ENCODE data around the gene SCN7A. TPM values are rescaled to one million over a fixed set of nuclear protein-coding genes. Genes with fewer than 3 reads are reported as not detected.

SCN7A gene
- total and polyA plus RNA-seq, 4 donors, result 0.05 to 7.9 (median 1.1) TPM

DNA sequence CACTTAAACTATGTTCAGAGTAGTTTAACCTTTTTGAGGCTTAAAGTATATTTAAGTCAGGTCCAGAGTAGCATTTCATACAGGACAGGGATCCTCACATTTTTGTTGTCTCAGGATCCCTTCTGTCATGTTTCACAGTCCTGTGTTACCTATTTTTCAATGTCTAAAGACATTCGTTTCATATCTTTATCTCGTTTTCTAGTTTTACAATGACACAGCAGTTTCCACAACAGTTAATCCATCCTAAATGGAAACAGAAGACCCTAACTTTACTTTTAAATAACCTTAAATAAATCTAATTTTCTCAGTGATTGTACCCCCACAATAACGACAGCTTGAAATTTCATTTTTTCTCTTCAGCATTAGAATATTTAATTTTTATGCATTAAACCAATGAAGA lies 101.0 kb downstream of the SCN7A start:
- no peaks in the 10 kb centered on the region for H3K9me3 ChIP-seq (ENCODE audit: control insufficient read depth in 4 of 4, low read length in 3 of 4)
- H3K4me3 ChIP-seq (ENCODE audit: low read depth in 1 of 3, low read length in 3 of 3), result no peak overlapping the region
- no peak overlapping the region for H3K9ac ChIP-seq (ENCODE audit: low read depth in 1 of 2, low read length in 2 of 2)
- WGBS, result 79% methylated on average over 3 of the region's 3 CpGs
- TF ChIP-seq FOXA2 (IDR thresholded peaks at IDR 0.05) (no peak), GABPA (IDR thresholded peaks at IDR 0.05 in 1 of 2, conservative IDR thresholded peaks at IDR 0.05 in 1 of 2) (no peak), JUND (IDR thresholded peaks at IDR 0.05) (no peak), RXRA (IDR thresholded peaks at IDR 0.05) (no peak), RAD21 (IDR thresholded peaks at IDR 0.05) (no peak), FOXA1 (IDR thresholded peaks at IDR 0.05) (no peak), SP1 (IDR thresholded peaks at IDR 0.05) (no peak), TAF1 (conservative IDR thresholded peaks at IDR 0.05) (no peak), NR2F2 (IDR thresholded peaks at IDR 0.05) (no peak), EGR1 (IDR thresholded peaks at IDR 0.05; ENCODE audit: low read depth in 2 of 2) (no peak), HNF4A (conservative IDR thresholded peaks at IDR 0.05) (no peak), YY1 (IDR thresholded peaks at IDR 0.05) (no peak), HNF4G (IDR thresholded peaks at IDR 0.05) (no peak)
- TF ChIP-seq, protein P1, sequence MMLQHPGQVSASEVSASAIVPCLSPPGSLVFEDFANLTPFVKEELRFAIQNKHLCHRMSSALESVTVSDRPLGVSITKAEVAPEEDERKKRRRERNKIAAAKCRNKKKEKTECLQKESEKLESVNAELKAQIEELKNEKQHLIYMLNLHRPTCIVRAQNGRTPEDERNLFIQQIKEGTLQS (IDR thresholded peaks at IDR 0.05), result no peak
- TF ChIP-seq, protein P2, sequence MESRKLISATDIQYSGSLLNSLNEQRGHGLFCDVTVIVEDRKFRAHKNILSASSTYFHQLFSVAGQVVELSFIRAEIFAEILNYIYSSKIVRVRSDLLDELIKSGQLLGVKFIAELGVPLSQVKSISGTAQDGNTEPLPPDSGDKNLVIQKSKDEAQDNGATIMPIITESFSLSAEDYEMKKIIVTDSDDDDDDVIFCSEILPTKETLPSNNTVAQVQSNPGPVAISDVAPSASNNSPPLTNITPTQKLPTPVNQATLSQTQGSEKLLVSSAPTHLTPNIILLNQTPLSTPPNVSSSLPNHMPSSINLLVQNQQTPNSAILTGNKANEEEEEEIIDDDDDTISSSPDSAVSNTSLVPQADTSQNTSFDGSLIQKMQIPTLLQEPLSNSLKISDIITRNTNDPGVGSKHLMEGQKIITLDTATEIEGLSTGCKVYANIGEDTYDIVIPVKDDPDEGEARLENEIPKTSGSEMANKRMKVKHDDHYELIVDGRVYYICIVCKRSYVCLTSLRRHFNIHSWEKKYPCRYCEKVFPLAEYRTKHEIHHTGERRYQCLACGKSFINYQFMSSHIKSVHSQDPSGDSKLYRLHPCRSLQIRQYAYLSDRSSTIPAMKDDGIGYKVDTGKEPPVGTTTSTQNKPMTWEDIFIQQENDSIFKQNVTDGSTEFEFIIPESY (IDR thresholded peaks at IDR 0.05), result no peak
- TF ChIP-seq, protein P3, sequence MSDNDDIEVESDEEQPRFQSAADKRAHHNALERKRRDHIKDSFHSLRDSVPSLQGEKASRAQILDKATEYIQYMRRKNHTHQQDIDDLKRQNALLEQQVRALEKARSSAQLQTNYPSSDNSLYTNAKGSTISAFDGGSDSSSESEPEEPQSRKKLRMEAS (IDR thresholded peaks at IDR 0.05), result no peak
- TF ChIP-seq, protein P4, sequence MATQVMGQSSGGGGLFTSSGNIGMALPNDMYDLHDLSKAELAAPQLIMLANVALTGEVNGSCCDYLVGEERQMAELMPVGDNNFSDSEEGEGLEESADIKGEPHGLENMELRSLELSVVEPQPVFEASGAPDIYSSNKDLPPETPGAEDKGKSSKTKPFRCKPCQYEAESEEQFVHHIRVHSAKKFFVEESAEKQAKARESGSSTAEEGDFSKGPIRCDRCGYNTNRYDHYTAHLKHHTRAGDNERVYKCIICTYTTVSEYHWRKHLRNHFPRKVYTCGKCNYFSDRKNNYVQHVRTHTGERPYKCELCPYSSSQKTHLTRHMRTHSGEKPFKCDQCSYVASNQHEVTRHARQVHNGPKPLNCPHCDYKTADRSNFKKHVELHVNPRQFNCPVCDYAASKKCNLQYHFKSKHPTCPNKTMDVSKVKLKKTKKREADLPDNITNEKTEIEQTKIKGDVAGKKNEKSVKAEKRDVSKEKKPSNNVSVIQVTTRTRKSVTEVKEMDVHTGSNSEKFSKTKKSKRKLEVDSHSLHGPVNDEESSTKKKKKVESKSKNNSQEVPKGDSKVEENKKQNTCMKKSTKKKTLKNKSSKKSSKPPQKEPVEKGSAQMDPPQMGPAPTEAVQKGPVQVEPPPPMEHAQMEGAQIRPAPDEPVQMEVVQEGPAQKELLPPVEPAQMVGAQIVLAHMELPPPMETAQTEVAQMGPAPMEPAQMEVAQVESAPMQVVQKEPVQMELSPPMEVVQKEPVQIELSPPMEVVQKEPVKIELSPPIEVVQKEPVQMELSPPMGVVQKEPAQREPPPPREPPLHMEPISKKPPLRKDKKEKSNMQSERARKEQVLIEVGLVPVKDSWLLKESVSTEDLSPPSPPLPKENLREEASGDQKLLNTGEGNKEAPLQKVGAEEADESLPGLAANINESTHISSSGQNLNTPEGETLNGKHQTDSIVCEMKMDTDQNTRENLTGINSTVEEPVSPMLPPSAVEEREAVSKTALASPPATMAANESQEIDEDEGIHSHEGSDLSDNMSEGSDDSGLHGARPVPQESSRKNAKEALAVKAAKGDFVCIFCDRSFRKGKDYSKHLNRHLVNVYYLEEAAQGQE (IDR thresholded peaks at IDR 0.05), result no peak
- H3K36me3 ChIP-seq (ENCODE audit: control insufficient read depth in 4 of 4, insufficient read depth in 3 of 4, low read depth in 1 of 4, low read length in 3 of 4), result no peaks in the 10 kb centered on the region
- H3K27me3 ChIP-seq (ENCODE audit: control insufficient read depth in 4 of 4, insufficient read depth in 4 of 4, low read length in 3 of 4), result no peaks in the 10 kb centered on the region
- no peak for DNase-seq (ENCODE audit: low spot score)
- no peaks in the 10 kb centered on the region for H3K4me1 ChIP-seq (ENCODE audit: control insufficient read depth in 4 of 4, insufficient read depth in 4 of 4, low read length in 3 of 4)
- H3K27ac ChIP-seq (ENCODE audit: low read depth in 1 of 2, low read length in 2 of 2), result no peak overlapping the region

DNA sequence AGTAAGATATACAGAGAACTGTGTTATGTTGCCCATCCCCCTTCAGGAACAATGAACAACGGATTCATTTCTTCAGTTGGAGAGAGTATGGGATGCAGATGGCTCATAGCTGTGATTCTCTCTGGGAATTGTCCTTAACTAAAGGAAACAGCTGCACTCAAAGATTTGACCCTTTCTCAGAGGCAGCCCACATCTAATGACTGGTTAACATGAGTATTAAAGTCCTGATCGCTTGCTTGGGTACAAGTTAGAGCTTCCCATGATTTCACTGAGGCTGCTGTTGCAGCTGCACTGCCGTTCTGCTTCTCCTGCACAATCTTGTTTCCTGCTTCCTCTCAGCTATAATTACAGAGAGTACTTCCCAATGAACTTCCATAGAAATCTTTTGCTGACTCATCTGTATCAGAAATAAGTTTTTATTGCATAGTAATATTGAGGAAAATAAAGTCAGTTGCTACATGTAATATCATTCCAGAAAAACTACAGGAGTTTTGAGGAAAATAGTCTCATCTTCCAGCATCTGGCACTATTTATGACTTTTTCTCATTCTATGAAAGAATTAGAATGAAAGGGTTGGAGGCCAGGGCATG lies 105.5 kb downstream of the SCN7A start:
- Histone ChIP-seq H3K9me3 (ENCODE audit: control insufficient read depth in 4 of 4, low read length in 3 of 4) (no peaks in the 10 kb centered on the region), H3K36me3 (ENCODE audit: control insufficient read depth in 4 of 4, insufficient read depth in 3 of 4, low read depth in 1 of 4, low read length in 3 of 4) (no peaks in the 10 kb centered on the region), H3K27me3 (ENCODE audit: control insufficient read depth in 4 of 4, insufficient read depth in 4 of 4, low read length in 3 of 4) (no peaks in the 10 kb centered on the region), H3K27ac (ENCODE audit: low read depth in 1 of 2, low read length in 2 of 2) (no peak overlapping the region), H3K4me1 (ENCODE audit: control insufficient read depth in 4 of 4, insufficient read depth in 4 of 4, low read length in 3 of 4) (peaks cover 0 to 4% (median 0%) of the 10 kb centered on the region in 4 donors), H3K4me3 (ENCODE audit: low read depth in 1 of 3, low read length in 3 of 3) (no peak overlapping the region), H3K9ac (ENCODE audit: low read depth in 1 of 2, low read length in 2 of 2) (no peak overlapping the region)
- TF ChIP-seq FOXA2 (IDR thresholded peaks at IDR 0.05) (no peak), RAD21 (IDR thresholded peaks at IDR 0.05) (no peak)
- no peak for DNase-seq (ENCODE audit: low spot score)
- 64% methylated on average over 3 of the region's 3 CpGs for WGBS
